HS-5 (cell line): ENCODE data around the gene POLR3B.
A peak's percentile ranks its signal among the peaks of the same experiment; 100 is the strongest.
"Not testable (repeated sequence)": the region's sequence is repeated elsewhere in the genome, so short reads cannot be mapped to it uniquely, and the experiment has no call there.

Experiments
- DNase-seq: peaks from one replicate; pipeline ENCODE4 v3.0.0-alpha.2; 2012; ENCODE audit warnings: low read depth

The POLR3B gene

DNA sequence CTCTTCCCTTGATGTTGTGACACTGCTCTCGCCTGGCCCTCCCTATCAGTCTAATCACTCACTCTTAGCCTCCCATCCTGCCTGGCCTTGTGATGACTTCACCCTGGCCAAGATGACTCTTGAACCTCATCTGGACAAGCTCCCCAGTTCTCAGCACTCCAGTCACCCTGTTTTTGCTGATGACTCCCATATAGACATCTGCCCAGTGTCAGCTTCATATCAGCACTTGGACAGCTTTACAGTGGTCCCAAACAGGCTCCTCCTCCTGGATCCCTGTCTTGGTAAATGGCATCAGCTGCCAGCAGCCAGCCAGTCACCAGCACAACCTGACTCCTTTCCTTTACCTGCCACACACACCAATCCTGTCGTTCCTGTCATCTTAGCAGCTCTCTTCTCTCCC lies 104.2 kb downstream of the POLR3B start:
- DNase-seq: no peak

DNA sequence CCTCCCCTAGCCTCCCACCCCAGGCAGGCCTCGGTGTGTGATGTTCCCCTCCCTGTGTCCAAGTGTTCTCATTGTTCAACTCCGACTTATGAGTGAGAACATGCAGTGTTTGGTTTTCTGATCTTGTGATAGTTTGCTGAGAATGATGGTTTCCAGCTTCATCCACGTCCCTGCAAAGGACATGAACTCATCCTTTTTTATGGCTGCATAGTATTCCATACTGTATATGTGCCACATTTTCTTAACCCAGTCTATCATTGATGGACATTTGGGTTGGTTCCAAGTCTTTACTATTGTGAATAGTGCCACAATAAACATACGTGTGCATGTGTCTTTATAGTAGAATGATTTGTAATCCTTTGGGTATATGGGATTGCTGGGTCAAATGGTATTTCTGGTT lies 108.1 kb downstream of the POLR3B start:
- DNase-seq: not testable (repeated sequence)

DNA sequence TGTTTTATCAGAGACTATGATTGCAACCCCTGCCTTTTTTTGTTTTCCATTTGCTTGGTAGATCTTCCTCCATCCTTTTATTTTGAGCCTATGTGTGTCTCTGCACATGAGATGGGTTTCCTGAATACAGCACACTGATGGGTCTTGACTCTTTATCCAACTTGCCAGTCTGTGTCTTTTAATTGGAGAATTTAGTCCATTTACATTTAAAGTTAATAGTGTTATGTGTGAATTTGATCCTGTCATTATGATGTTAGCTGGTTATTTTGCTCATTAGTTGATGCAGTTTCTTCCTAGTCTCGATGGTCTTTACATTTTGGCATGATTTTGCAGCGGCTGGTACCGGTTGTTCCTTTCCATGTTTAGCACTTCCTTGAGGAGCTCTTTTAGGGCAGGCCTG lies 118.1 kb downstream of the POLR3B start:
- not testable (repeated sequence) for DNase-seq

DNA sequence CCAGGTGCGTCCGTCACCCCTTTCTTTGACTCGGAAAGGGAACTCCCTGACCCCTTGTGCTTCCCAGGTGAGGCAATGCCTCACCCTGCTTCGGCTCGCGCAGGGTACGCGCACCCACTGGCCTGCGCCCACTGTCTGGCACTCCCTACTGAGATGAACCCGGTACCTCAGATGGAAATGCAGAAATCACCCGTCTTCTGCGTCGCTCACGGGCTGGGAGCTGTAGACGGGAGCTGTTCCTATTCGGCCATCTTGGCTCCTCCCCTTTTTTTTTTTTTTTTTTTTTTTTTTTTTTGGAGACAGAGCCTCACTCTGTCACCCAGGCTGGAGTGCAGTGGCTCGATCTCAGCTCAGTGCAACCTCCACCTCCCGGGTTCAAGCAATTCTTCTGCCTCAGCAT lies 120.1 kb downstream of the POLR3B start:
- DNase-seq: not testable (repeated sequence)

DNA sequence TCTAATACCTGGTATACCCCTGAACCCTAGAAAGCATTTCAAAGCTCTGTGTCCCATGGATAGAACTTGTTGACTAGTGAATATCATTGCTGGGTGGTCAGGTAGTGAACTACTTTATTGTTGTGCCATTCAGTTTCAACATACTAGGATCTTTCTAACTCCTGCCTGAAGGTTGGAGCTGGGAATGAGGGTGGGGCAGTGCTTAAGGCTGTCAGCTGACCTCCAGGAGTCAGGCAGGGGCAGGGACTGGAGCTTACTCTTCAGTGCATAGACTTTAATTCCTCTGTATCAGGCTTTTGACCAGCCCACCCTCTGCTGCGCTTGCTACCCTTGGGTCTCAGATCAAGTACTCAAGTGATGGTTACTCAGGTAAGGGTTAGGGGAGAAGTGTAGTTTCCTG lies 122.7 kb downstream of the POLR3B start:
- DNase-seq: no peak

DNA sequence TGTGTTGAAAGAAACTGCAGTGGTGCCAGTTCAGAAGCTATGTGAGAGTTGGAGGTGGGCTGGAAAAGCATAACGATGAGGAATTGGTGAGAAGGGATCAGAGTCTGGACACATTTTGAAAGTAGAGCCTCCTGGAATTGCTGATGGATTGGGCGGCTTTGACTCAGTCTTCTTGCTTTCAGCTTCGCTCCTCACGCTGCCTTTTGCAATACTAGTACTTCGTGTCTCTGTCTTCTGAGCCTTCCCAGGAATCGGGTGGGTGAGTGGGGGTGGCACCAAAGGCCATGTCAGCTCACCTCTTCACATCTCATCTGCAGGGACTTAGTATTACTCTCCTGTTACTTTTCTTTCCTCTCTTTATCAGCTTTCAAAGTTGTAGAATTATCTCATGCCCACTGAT lies 123.7 kb downstream of the POLR3B start:
- no peak for DNase-seq

DNA sequence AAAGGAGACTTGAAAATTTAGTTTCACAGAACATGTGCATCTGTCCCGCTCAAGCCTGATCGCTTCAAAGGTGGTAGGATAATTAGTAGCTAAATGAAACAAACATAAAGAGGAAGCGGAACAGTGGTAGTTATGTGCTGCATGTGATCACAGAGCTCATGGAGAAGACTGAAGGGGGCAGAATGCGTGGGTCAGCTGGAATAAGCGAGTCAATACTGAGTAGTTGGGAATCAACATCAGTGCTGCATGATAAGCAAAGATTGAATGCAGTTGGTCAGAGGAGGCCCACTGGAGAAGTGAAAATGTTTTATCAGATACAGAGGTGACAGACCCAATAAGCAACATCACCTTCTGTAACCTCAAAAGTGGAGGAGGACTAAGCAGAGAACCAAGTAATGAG lies 130.1 kb downstream of the POLR3B start:
- no peak for DNase-seq

DNA sequence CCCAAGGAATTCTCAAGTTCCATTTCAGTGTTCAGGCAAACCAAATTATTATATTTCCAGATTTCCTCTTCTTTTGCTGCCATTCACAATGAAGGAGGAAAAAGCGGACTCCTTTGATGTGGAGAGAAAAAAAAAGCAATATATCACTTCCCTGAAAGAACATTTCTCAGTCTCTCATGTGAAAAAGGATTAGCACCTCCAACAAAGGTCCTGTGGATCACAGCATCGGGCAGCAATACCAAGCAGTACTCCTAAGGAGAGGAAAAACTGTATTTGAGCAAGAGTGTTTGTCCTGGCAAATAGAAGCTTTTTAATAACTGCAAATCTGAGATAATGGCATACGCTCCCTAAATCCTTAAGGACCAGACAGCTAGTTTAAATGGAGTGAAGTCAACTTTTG lies 131.3 kb downstream of the POLR3B start:
- DNase-seq: no peak

DNA sequence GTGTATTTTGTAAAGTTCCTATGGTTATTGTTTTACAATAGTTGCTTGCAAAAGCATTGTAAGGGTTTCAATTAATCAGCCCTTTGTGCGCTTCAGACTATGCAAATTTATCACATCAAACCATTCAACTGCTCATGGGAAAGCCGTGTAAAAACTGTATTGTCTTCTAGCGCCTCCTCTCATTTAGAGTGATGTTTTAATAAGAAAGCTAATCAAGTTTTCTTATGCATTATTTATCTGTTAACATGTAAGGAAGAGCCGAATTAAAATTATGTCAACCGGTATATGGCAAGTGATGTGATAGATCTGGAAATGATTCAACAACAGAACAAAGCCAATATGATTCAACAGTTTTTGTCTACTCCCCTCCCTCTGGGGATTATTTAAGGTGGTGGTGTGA lies 132.7 kb downstream of the POLR3B start:
- DNase-seq: no peak

DNA sequence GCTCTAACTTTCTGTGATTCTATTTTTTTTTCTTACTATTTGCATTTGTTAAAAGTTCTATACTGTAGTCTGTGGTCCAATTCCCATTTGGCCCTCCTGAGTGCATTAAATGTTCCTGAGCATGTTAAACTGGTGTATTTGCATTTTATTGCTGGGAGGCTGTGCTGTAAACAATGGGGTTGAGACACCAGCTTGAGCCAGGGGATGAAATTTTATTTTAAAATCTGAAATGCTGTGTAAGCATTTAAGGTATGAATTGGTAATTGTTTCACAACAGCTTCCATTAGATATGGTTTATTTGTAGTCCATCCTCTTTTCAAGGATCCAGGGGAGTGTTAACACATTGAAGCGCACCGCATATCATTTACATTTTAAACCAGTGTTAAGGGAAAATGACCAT lies 135.3 kb downstream of the POLR3B start:
- no peak for DNase-seq

DNA sequence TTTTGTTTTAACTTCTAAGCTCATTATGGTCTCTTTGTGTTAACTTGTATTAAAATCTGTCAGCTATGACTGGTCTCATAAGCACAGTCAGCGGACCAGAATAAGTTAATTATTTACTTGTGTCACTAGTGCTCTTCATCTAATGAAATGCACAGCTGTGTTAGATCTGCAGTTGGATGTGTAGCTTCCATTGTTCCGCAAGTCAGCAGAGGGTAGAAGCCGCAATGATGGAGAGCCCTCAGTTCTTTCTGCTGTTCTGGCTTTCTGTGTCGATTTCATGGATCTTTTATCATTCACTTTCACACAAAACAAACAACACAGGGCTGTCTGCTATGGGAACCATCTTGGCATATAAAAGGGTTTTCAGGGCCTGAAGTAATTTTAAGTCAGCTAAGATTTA lies 136.0 kb downstream of the POLR3B start:
- DNase-seq: no peak

DNA sequence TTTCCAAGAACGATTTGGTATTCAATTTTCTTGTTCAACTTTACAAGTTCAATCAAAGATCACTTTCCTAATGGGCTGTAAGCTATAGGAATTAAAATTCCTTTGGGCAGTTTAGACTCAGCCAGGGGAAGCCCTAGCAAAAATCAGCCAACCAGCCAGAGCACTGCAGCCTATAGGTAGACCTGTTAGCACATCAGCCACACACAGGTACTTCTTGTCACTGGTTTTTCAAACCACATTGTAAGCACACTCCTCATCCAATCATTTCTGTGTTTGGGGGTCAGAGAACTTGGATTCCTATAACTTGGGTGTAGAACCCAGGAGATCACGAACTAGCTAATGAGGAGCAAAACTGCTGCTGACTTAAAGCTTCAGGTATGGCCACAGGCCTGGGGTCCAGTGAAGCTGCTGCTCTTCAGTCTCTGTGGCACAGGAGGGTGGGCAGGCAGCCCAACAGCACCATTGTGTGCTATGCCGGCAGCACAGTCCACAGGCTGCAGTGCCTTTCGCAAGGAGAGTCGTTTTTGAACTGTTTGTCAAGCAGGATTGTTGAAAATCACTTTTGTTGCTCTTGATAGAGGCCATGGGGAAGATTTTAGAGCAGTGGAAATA lies 137.9 kb downstream of the POLR3B start:
- no peak for DNase-seq

DNA sequence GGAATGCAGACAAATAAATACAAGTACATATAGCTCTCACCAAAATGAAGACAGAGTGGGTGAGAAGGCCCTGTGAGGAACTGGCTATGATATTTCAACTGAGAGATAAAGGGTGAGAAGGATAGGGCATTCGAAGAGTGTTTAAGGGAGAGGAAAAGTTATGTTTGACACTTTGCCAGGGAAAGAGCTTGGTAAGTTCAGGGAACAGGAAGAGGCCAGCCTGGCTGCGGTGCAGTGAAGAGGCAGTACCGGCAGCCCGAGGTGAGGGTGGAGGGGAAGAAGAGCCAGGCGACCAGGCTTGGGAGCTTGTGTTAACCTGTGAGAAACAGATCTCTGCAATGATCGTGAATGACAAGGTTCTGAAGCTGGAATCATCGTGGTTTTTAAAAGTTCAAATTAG lies 140.5 kb downstream of the POLR3B start:
- DNase-seq: no peak

DNA sequence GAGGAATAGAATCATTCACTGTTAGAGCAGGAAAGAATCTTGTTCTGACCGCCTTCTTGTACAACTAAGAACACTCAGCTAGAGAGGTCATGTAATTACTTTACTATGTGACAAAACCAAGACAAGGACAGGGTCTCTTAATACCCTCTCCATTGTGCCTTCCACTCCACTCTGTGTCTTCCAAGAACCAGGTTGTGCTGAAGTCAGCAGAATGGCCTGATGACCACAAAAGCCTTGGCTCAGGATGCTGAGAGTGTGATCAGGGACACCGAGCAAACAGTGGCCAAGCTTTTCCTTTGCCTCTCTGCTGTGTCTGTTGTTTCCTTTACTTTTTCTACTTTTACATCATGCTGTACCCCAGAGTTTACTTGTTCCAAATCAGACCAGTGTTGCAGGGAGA lies 142.1 kb downstream of the POLR3B start:
- no peak for DNase-seq

DNA sequence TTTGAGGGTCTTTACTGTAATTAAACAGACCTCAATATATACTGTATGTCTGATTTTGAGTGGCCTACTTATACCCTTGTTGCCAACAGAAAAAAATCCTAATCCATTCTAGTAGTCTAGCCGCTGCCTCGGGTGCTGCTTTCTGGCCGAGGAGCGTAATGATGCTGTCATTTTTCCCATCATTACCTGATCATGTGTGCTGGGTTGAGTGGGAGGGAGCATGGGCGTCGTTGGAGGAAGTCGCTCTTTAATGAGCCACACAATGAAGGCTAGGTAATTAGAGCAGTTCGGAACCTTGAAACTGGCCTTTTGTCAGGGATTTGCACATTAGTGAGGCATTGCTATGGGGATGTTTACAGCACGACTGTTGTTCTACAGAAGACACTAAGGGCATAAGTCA lies 149.1 kb downstream of the POLR3B start:
- DNase-seq: no peak

DNA sequence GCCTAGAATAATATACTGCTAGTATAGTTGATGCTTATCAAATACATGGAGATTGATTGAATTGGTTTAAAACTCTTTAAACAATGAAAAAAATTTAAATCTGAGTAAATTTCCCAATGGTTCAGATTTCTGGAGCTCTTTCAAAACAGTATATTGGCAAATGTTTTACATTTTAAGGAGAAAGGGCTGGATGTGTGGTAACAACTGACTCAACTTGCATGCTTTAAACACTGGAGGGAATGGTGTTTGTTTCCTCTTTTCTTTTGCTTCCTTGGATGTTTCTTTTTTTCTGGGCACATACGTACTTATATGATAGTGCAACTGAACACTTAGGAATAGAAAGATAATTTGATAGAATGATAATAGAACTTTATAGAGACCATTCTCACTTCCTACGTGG lies 151.4 kb downstream of the POLR3B start:
- no peak for DNase-seq

DNA sequence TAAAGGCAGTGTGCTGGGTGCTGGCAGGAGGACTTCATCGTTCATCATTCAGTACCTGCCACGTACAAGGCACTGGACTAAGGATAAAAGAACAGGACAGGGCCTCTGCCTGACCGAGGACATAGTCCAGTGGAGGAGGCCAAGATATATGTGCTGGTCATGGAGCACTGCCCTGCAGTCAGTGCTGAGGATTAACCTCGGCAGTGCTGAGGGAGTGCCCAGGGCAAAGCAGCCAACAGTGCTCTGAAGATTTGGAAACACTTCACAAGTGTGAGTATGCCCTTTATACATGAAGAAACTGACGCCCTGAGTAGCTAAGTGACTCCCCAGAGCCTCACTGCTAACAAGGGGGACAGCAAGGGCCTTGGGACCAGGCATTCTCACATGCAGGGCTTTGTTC lies 153.8 kb downstream of the POLR3B start:
- DNase-seq: no peak

DNA sequence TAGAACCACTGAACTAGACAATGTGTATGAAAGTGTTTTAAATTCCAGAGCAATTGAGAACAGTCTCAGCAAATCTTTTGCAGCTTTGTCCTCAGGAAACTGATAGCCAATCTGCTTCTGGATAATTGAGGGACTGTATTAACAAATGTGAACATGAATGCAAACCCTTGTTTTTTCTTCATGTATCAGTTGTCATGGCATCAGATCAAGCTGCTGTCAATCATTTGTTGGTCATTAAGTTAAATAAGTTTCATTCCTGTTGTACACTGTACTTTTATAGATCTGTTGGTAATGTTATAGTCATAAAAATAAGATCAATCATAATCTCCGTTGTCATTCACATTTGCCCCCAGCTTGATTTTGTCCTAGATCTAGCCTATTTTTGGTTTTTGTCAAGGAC lies 159.8 kb downstream of the POLR3B start:
- no peak for DNase-seq

DNA sequence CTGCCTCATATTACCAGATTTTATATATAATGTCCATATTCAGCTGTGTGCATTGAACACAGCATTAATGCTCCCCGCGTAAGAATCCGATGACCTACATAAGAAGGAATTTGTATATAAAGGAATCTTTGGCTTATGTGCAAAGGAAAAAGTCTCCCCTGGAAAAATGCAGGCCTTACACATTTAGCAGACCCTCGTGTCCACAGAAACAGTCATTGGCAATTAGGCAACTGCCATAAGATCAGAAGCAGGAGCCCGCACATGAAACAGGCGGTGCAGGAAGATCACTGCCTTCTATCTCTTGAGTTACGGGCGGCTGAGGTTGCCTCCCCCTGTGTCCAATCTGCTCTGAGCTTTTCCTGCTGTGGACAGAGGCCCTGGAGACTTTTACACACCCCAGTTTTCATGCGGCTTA lies 162.1 kb downstream of the POLR3B start:
- DNase-seq: no peak

DNA sequence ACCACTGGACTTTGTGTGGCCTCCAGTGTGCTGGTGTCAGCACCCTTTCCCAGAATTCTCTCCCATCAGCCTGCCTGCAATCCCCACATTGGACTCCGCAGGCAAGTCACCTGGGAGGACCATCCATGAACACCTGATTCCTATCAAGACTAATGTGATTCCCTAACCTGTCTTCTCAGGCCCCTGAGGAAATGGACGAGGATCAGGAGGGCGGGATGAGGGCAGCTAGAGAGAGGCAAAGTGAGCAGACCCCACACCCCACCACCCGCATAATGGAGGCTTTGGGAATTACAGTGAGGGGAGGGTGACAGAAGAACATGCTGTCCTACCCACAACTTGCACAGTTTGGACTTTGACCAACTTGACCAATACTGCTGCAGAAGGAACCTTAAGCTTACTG lies 164.4 kb downstream of the POLR3B start:
- DNase-seq: no peak

DNA sequence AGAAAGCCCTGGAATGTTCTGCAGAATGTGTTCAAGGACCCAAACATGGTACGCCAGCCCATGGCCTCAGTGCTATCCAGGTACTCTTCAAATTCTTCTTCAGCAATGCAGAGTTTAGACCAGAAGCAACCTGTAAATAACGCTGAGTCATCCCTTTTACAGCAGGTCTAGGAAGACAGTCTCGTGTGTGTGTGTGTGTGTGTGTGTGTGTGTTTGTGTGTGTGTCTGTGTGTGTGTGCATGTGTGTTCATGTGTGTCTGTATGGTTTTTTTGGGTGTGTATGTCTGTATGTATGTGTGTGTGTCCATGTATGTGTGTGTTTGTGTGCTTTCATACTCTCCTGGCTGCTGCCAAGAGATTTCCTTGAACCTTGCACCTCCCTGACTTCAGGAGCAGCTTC lies 165.2 kb downstream of the POLR3B start:
- no peak for DNase-seq

DNA sequence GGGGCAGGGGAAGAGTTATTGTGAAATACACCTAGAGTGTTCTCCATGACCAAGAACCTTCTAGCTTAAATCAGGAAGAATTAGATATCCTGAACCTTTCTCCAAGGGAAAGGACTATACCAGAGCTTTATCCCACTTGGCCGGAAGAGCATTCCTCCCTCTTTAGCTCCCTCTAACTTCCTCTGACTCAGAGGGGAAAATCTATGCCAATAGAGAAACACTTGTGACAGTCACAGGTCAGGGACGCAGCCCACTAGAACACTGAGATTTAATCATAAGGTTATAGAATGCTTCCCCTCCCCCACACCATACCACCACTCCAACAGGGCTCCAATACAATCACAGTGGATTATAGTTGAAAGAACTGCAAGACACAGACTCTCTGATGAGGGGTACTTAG lies 169.8 kb downstream of the POLR3B start:
- peak; percentile 5 for DNase-seq

DNA sequence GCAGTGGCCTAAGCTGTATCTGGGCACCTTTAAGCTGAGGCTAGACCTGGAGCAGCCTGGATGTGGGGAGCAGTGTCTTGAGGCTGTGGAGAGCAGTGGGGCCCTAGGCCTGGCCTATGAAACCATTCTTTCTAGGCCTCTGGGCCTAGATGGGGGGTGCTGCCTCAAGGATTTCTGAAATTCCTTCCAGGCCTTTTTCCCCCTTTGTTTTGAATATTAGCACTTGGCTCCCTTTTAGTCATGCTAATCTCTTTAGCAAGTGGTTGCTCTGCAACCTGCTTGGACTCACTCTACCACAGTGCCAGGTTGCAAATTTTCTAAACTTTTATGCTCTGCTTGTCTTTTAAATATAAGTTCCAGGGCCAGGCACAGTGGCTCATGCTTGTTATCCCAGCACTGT lies 183.7 kb downstream of the POLR3B start:
- DNase-seq: no peak

DNA sequence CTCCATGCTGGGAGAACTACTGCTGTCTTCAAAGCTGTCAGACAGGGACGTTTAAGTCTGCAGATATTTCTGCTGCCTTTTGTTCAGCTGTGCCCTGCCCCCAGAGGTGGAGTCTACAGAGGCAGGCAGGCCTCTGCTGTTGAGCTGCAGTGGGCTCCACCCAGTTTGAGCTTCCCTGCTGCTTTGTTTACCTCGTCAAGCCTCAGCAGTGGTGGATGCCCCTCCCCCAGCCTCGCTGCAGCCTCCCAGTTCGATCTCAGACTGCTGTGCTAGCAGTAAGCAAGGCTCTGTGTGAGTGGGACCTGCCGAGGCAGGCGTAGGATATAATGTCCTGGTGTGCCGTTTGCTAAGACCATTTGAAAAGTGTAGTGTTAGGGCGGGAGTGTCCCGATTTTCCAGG lies 193.9 kb downstream of the POLR3B start:
- DNase-seq: no peak

DNA sequence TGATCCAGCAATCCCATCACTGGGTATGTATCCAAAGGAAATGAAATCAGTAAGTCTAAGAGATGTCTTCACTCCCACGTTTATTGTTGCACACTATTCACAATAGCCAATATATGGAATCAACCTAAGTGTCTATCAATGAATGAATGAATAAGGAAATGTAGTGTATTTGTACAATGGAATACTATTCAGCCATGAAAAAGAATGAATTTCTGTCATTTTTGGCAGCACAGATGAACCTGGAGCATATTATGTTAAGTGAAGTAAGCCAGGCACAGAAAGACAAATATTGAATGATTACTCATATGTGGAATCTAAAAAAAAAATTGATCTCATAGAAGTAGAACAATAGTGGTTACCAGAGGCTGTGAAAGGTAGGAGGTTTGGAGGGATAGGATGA lies 194.7 kb downstream of the POLR3B start:
- no peak for DNase-seq
